ENCODE data around the gene TNRC6B. TPM values are rescaled to one million over a fixed set of nuclear protein-coding genes. Genes with fewer than 3 reads are reported as not detected.

The TNRC6B gene
- total and polyA plus RNA-seq, 2 experiments from 2014 or later: 46.9 to 87.8 TPM

DNA sequence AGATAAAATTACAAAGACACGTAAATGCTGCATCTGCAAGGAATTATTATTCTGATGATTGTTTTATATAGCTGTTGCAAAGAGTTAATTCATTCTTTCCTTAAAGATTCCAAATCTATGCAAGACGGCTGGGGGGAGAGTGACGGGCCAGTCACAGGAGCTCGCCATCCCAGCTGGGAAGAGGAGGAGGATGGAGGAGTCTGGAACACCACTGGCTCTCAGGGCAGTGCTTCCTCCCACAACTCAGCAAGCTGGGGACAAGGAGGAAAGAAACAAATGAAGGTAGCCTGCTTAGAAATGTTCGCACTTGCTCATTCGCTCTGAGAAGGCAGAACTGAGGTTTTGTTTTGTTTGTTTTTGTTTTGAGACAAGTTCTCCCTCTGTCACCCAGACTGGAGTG, 95.6 kb downstream of the TNRC6B start:
- H3K36me3 Mint-ChIP-seq (ENCODE audit: low read depth): peaks cover 56% of the 10 kb centered on the region

More for the DNA sequence above, 95.6 kb downstream of the TNRC6B start:
- no peak for TF ChIP-seq ZNF462 (CRISPR knock-in tag; IDR thresholded peaks at IDR 0.05)
- TF ChIP-seq CREB1 (CRISPR knock-in tag; IDR thresholded peaks at IDR 0.05; ENCODE audit: low read depth): no peak
- no peak for TF ChIP-seq JUNB (IDR thresholded peaks at IDR 0.05; ENCODE audit: unreplicated experiment)
- TF ChIP-seq POLR2AphosphoS5 (IDR thresholded peaks at IDR 0.05; ENCODE audit: low read depth): no peak
- no peak for TF ChIP-seq CTCF (conservative IDR thresholded peaks at IDR 0.05; ENCODE audit: low read depth in 2 of 2)
- H3K9me2 ChIP-seq (ENCODE audit: insufficient read depth): no peaks in the 10 kb centered on the region
- DNase-seq (ENCODE audit: low spot score) (no peak), ATAC-seq (no peak)
- H3F3A ChIP-seq (replicated peaks; ENCODE audit: low read depth): no peaks in the 10 kb centered on the region
- peaks cover 12% of the 10 kb centered on the region for H4K20me1 ChIP-seq (replicated peaks; ENCODE audit: insufficient read depth)
- no peak overlapping the region for H2AFZ ChIP-seq
- H3K79me2 ChIP-seq (replicated peaks; ENCODE audit: insufficient read depth): peaks cover 20% of the 10 kb centered on the region
- H3K27ac ChIP-seq (ENCODE audit: low read depth): no peak overlapping the region
- no peak overlapping the region for H3K4me3 ChIP-seq
- Mint-ChIP-seq H3K9me3 (no peaks in the 10 kb centered on the region), H3K4me3 (no peak overlapping the region), H3K4me1 (peaks cover 2% of the 10 kb centered on the region; the same call in 2 of the 3 replicates), H3K27ac (no peak overlapping the region), H3K27me3 (ENCODE audit: insufficient read depth, low read depth, poor library complexity) (peaks cover 2% of the 10 kb centered on the region)
- peaks cover 12% of the 10 kb centered on the region; the same call in 1 of the 2 replicates for H3K36me3 ChIP-seq (ENCODE audit: insufficient read depth)
- H3K4me1 ChIP-seq (ENCODE audit: insufficient read depth): no peaks in the 10 kb centered on the region
- no peaks in the 10 kb centered on the region for H3K27me3 ChIP-seq (ENCODE audit: insufficient read depth)
- no peak overlapping the region for H3K4me2 ChIP-seq

All from GM23338 (cell line).